Nephron progenitor cell (in vitro differentiated cells): ENCODE results near the gene ST6GAL1.

ENCODE experiments used
- DNase-seq: peaks from one replicate; pipeline ENCODE4 v3.0.0; 2021
- H3K27ac Mint-ChIP-seq: 2 replicates; pipeline ENCODE4 v1.8.0; 2021; ENCODE audit warnings: mild to moderate bottlenecking, moderate library complexity, mixed read lengths
- H3K27me3 Mint-ChIP-seq: 2 replicates; pipeline ENCODE4 v1.8.0; 2021; ENCODE audit warnings: mild to moderate bottlenecking, low read depth, mixed read lengths; ENCODE audit not compliant: poor library complexity
- H3K36me3 Mint-ChIP-seq: 2 replicates; pipeline ENCODE4 v1.8.0; 2021; ENCODE audit warnings: low read depth, mixed read lengths
- H3K4me1 Mint-ChIP-seq: 2 replicates; pipeline ENCODE4 v1.8.0; 2021; ENCODE audit warnings: mixed read lengths
- H3K4me3 Mint-ChIP-seq: 2 replicates; pipeline ENCODE4 v1.8.0; 2021; ENCODE audit warnings: mild to moderate bottlenecking, moderate library complexity, mixed read lengths
- H3K9me3 Mint-ChIP-seq: 2 replicates; pipeline ENCODE4 v1.8.0; 2021; ENCODE audit warnings: mild to moderate bottlenecking, moderate library complexity, mixed read lengths
- TF ChIP-seq, protein P1 (sequence below): fragments of 200-600 bp; sonication (generic); IDR thresholded peaks from 2 replicates; pipeline ENCODE4 v1.5.0; 2021; ENCODE audit warnings: antibody characterized with exemption

ST6GAL1 gene

DNA sequence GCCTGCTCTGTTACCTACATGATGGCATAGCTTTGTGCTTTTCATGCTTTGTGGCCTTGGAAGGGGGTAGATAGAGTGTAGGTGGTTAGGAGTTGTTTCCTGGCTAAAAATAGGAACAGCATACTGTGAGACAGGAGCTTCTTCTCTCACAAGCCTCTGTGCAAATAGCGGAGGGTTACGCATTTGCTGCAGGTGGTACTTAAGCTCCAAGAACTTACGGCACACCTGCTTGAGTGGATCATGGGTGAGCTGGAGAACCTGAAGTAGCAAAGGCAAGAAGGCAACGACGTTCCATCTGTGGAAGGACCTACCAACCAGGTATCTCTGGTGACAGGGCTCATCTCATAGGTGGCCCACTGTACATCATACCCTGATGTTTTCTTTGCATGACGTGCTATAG lies 66.0 kb downstream of the ST6GAL1 start:
- TF ChIP-seq, protein P1, sequence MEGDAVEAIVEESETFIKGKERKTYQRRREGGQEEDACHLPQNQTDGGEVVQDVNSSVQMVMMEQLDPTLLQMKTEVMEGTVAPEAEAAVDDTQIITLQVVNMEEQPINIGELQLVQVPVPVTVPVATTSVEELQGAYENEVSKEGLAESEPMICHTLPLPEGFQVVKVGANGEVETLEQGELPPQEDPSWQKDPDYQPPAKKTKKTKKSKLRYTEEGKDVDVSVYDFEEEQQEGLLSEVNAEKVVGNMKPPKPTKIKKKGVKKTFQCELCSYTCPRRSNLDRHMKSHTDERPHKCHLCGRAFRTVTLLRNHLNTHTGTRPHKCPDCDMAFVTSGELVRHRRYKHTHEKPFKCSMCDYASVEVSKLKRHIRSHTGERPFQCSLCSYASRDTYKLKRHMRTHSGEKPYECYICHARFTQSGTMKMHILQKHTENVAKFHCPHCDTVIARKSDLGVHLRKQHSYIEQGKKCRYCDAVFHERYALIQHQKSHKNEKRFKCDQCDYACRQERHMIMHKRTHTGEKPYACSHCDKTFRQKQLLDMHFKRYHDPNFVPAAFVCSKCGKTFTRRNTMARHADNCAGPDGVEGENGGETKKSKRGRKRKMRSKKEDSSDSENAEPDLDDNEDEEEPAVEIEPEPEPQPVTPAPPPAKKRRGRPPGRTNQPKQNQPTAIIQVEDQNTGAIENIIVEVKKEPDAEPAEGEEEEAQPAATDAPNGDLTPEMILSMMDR: no peak
- H3K4me1 Mint-ChIP-seq: peaks cover 44% of the 10 kb centered on the region
- H3K9me3 Mint-ChIP-seq: no peaks in the 10 kb centered on the region
- DNase-seq: no peak
- H3K27me3 Mint-ChIP-seq: peaks cover 2% of the 10 kb centered on the region
- no peak overlapping the region for H3K4me3 Mint-ChIP-seq
- peaks cover 44% of the 10 kb centered on the region for H3K36me3 Mint-ChIP-seq
- no peak overlapping the region for H3K27ac Mint-ChIP-seq

DNA sequence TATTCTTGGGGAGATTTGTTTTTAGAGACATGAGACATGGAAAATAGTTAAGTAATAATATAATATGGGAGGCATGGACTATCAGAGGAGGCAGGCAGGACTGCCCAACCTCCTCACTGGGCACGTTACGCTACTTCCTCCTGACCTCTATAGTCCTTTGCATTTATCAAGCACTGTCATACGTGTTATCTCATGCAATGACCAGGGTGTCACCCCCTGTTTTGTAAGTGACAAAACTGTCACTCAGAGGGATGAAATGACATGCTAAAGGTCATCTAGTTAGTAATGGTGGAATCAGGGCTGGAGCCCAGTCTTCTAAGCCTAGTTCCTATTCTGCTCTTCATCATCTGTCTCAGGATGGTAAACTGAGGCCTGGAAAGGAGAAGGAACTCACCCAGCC lies 66.7 kb downstream of the ST6GAL1 start:
- H3K9me3 Mint-ChIP-seq: no peaks in the 10 kb centered on the region
- H3K4me1 Mint-ChIP-seq: peaks cover 44% of the 10 kb centered on the region
- H3K4me3 Mint-ChIP-seq: no peak overlapping the region
- no peak for DNase-seq
- TF ChIP-seq, protein P1: no peak
- H3K27ac Mint-ChIP-seq: peak overlapping the region; percentile 7
- H3K27me3 Mint-ChIP-seq: no peaks in the 10 kb centered on the region
- peaks cover 41% of the 10 kb centered on the region for H3K36me3 Mint-ChIP-seq

DNA sequence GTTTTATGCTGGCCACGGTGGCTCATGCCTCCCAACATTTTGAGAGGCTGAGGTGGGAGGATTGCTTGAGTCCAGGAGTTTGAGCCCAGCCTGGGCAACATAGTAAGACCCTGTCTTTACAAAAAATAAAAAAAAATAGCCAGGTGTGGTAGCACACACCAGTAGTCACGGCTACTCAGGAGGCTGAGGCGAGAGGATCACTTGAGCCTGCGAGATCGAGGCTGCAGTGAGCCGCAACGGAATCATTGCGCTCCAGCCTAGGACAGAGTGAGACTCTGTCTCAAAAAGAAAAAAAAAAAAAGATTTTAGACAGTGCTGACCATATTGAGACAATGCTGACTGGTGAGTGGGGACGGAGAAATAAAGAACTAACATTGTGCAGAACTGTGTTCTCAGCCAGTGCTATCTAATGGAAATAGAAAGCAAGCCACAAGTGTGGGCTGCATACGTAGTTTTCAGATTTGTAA lies 67.2 kb downstream of the ST6GAL1 start:
- Mint-ChIP-seq H3K27me3 (no peaks in the 10 kb centered on the region), H3K4me1 (peaks cover 44% of the 10 kb centered on the region), H3K36me3 (peaks cover 42% of the 10 kb centered on the region), H3K4me3 (no peak overlapping the region), H3K9me3 (no peaks in the 10 kb centered on the region), H3K27ac (no peak overlapping the region)
- TF ChIP-seq, protein P1: no peak
- DNase-seq: no peak

DNA sequence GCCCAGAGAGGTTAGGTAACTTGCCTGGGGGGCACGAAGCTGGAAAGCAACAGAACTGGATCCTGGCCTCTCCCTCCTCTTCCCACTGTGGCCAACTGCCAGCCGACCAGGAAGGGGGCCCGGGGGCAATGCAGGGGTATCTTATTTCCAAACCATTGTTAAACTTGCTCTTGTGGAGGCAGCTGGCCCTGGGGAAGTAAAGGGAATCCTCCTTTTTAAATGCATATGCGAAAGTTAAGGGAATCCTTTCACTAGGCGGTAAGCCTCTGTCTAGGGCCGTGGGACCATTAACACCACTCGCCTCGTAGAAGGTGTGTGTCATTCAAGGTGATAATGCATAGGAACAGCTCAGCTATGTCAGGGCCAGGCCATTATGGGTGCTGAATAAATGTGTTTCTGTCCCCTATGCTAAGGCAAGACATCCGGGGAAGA lies 68.6 kb downstream of the ST6GAL1 start:
- H3K4me1 Mint-ChIP-seq: peaks cover 33% of the 10 kb centered on the region
- no peaks in the 10 kb centered on the region for H3K27me3 Mint-ChIP-seq
- peak overlapping the region; percentile 81 for H3K27ac Mint-ChIP-seq
- TF ChIP-seq, protein P1: no peak
- peak; percentile 19 for DNase-seq
- peaks cover 4% of the 10 kb centered on the region for H3K9me3 Mint-ChIP-seq
- no peak overlapping the region for H3K4me3 Mint-ChIP-seq
- H3K36me3 Mint-ChIP-seq: peaks cover 52% of the 10 kb centered on the region

DNA sequence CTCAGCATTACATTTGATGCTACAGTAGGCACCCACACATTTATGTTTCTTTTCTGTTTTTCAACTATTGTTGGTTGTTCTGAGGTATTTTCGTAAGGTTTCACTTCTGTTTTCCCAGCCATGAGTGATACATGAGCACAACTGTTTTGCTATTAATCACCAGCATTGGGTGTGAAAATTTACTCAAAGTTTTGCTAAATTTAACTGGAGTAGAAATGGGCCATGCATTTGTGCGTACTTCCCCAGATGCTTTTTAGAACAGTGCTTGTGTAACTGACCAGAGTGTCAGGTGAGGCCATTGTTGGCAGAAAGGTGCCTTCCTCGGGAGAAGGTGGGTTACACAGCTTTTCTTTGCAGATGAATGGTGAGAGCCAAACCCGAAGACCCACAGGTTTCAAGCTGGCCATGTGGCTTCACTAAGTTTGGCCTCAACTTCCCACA lies 70.4 kb downstream of the ST6GAL1 start:
- H3K4me3 Mint-ChIP-seq: no peak overlapping the region
- H3K27ac Mint-ChIP-seq: no peak overlapping the region
- peaks cover 59% of the 10 kb centered on the region for H3K36me3 Mint-ChIP-seq
- H3K4me1 Mint-ChIP-seq: peaks cover 30% of the 10 kb centered on the region
- TF ChIP-seq, protein P1: no peak
- DNase-seq: no peak
- peaks cover 5% of the 10 kb centered on the region for H3K9me3 Mint-ChIP-seq
- no peaks in the 10 kb centered on the region for H3K27me3 Mint-ChIP-seq

DNA sequence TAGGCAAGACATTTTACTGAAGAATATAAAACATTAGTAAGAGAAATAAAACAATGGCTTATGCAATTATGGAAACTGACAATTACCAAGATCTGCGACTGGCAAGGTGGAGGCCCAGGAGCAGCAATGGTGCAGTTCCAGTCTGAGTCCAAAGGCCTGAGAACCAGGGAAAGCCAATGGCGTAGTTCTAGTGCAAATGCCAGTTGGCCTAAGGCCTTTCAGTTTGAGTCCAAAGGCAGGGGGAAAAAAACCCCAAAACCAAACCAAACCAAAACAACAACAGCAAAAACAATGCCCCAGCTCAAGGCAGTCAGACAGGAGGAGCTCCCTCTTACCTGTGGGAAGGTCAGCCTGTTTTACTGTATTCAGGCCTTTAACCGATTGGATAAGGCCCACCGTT lies 72.6 kb downstream of the ST6GAL1 start:
- H3K27ac Mint-ChIP-seq: no peak overlapping the region
- peaks cover 16% of the 10 kb centered on the region for H3K9me3 Mint-ChIP-seq
- no peaks in the 10 kb centered on the region for H3K27me3 Mint-ChIP-seq
- peaks cover 73% of the 10 kb centered on the region for H3K36me3 Mint-ChIP-seq
- H3K4me1 Mint-ChIP-seq: peaks cover 32% of the 10 kb centered on the region
- no peak for DNase-seq
- TF ChIP-seq, protein P1: no peak
- no peak overlapping the region for H3K4me3 Mint-ChIP-seq
